GM23338 (cell line): ENCODE measurements around the gene NLGN1. TPM values are rescaled to one million over a fixed set of nuclear protein-coding genes. Genes with fewer than 3 reads are reported as not detected.
A peak's percentile ranks its signal among the peaks of the same experiment; 100 is the strongest.

Source experiments
- ATAC-seq: fragments of 200-7000 bp; cut with Tn5 transposase; 3 replicates; pipeline ENCODE4 v1.9.1; 2020
- DNase-seq: peaks from one replicate; pipeline ENCODE4 v3.0.0-alpha.2; 2015; ENCODE audit warnings: low spot score
- H2AFZ ChIP-seq: fragments of 200-600 bp; sonication (generic); 2 replicates; pipeline ENCODE4 v1.8.0; 2016; ENCODE audit warnings: antibody characterized with exemption, mild to moderate bottlenecking, moderate library complexity
- H3F3A ChIP-seq: fragments of 200-600 bp; sonication (generic); replicated peaks from 2 replicates; pipeline ENCODE4 v1.8.0; 2017; ENCODE audit warnings: antibody characterized with exemption, mixed run types, low read depth
- H3K27ac ChIP-seq: fragments of 200-600 bp; sonication (generic); 2 replicates; pipeline ENCODE4 v1.6.1; 2016; ENCODE audit warnings: low read depth
- H3K27me3 ChIP-seq: fragments of 200-600 bp; sonication (generic); 2 replicates; pipeline ENCODE4 v1.8.0; 2016; ENCODE audit warnings: mild to moderate bottlenecking, mixed run types, moderate library complexity; ENCODE audit not compliant: insufficient read depth
- H3K36me3 ChIP-seq: fragments of 200-600 bp; sonication (generic); 2 replicates; pipeline ENCODE4 v1.8.0; 2016; ENCODE audit warnings: mild to moderate bottlenecking; ENCODE audit not compliant: insufficient read depth
- H3K4me1 ChIP-seq: fragments of 200-600 bp; sonication (generic); 2 replicates; pipeline ENCODE4 v1.8.0; 2016; ENCODE audit warnings: mild to moderate bottlenecking, moderate library complexity; ENCODE audit not compliant: insufficient read depth
- H3K4me2 ChIP-seq: fragments of 200-600 bp; sonication (generic); 2 replicates; pipeline ENCODE4 v1.7.1; 2017; ENCODE audit warnings: mixed run types
- H3K4me3 ChIP-seq: fragments of 200-600 bp; sonication (generic); 2 replicates; pipeline ENCODE4 v1.6.1; 2016; ENCODE audit warnings: mixed run types
- H3K79me2 ChIP-seq: fragments of 200-600 bp; sonication (generic); replicated peaks from 2 replicates; pipeline ENCODE4 v1.8.0; 2017; ENCODE audit warnings: mild to moderate bottlenecking; ENCODE audit not compliant: insufficient read depth
- H3K9me2 ChIP-seq: fragments of 200-600 bp; sonication (generic); 2 replicates; pipeline ENCODE4 v1.8.0; 2017; ENCODE audit not compliant: insufficient read depth
- H4K20me1 ChIP-seq: fragments of 200-600 bp; sonication (generic); replicated peaks from 2 replicates; pipeline ENCODE4 v1.8.0; 2017; ENCODE audit warnings: mild to moderate bottlenecking; ENCODE audit not compliant: insufficient read depth
- H3K27ac Mint-ChIP-seq: 2 replicates; pipeline ENCODE4 v1.8.0; 2020; ENCODE audit warnings: inconsistent platforms, mild to moderate bottlenecking, moderate library complexity, mixed read lengths
- H3K27me3 Mint-ChIP-seq: 3 replicates; pipeline ENCODE4 v1.8.0; 2022; ENCODE audit warnings: low read depth, mild to moderate bottlenecking, moderate library complexity, mixed read lengths, inconsistent platforms; ENCODE audit not compliant: insufficient read depth, poor library complexity
- H3K36me3 Mint-ChIP-seq: 3 replicates; pipeline ENCODE4 v1.8.0; 2021; ENCODE audit warnings: low read depth, mild to moderate bottlenecking, inconsistent platforms, moderate library complexity, mixed read lengths
- H3K4me1 Mint-ChIP-seq: 3 replicates; pipeline ENCODE4 v1.8.0; 2020; ENCODE audit warnings: mild to moderate bottlenecking, inconsistent platforms, mixed read lengths
- H3K4me3 Mint-ChIP-seq: 3 replicates; pipeline ENCODE4 v1.8.0; 2021; ENCODE audit warnings: moderate library complexity, mild to moderate bottlenecking, inconsistent platforms, mixed read lengths
- H3K9me3 Mint-ChIP-seq: 3 replicates; pipeline ENCODE4 v1.8.0; 2020; ENCODE audit warnings: moderate library complexity, mild to moderate bottlenecking, inconsistent platforms, mixed read lengths
- CREB1 ChIP-seq: fragments of 250-450 bp; sonication (Bioruptor Pico); IDR thresholded peaks from 2 replicates; pipeline ENCODE4 v1.5.0; 2020; ENCODE audit warnings: low read depth, mild to moderate bottlenecking, moderate library complexity
- CTCF ChIP-seq, 2 experiments: fragments of 200-600 bp in 1 of 2; sonication (generic) in 1 of 2; conservative IDR thresholded peaks; 2 replicates each; pipeline versions ENCODE4 v1.5.1 to v1.6.1; 2016 to 2017; ENCODE audit warnings: antibody characterized with exemption in 2 of 2, low read depth in 2 of 2, mild to moderate bottlenecking in 2 of 2, moderate library complexity in 1 of 2
- ETS1 ChIP-seq: IDR thresholded peaks from 2 replicates; pipeline ENCODE4 v1.6.1; 2016; ENCODE audit warnings: antibody characterized with exemption
- EZH2 ChIP-seq: fragments of 200-600 bp; sonication (generic); IDR thresholded peaks from one replicate; pipeline ENCODE4 v1.8.0; 2017; ENCODE audit warnings: antibody characterized with exemption, mild to moderate bottlenecking, low read depth; ENCODE audit not compliant: unreplicated experiment
- JUNB ChIP-seq: IDR thresholded peaks from one replicate; pipeline ENCODE4 v1.6.1; 2016; ENCODE audit warnings: antibody characterized with exemption; ENCODE audit not compliant: unreplicated experiment
- NANOG ChIP-seq: IDR thresholded peaks from 2 replicates; pipeline ENCODE4 v1.6.1; 2016; ENCODE audit warnings: antibody characterized with exemption, borderline replicate concordance
- POLR2AphosphoS5 ChIP-seq: IDR thresholded peaks from 2 replicates; pipeline ENCODE4 v1.6.1; 2016; ENCODE audit warnings: antibody characterized with exemption, low read depth
- ZNF114 ChIP-seq: fragments of 250-450 bp; sonication (Bioruptor Pico); IDR thresholded peaks from 2 replicates; pipeline ENCODE4 v1.5.0; 2020; ENCODE audit warnings: mild to moderate bottlenecking, moderate library complexity
- ZNF331 ChIP-seq: fragments of 250-450 bp; sonication (Bioruptor Pico); IDR thresholded peaks from 2 replicates; pipeline ENCODE4 v1.5.0; 2020; ENCODE audit warnings: low read depth, mild to moderate bottlenecking, moderate library complexity
- polyA plus RNA-seq: library from polyadenylated mRNA; unstranded; fragments of >200 nt; fragmentation: Nextera tagmentation; extraction: Ambion mirVana; gene quantifications from 2 replicates; pipeline ENCODE4 v1.2.1, GENCODE V29; 2016
- total RNA-seq: library from RNA; depleted of rRNA; stranded (reverse); fragments of >200 nt; shearing (Covaris generic); gene quantifications from 2 replicates; pipeline ENCODE4 v1.2.3, GENCODE V29; 2014
- TF ChIP-seq, protein P1 (sequence below): IDR thresholded peaks from one replicate; pipeline ENCODE4 v1.6.1; 2018; ENCODE audit warnings: antibody characterized with exemption; ENCODE audit not compliant: unreplicated experiment

The NLGN1 gene
- total and polyA plus RNA-seq, 2 experiments from 2014 or later = 6.5 to 18.6 TPM

DNA sequence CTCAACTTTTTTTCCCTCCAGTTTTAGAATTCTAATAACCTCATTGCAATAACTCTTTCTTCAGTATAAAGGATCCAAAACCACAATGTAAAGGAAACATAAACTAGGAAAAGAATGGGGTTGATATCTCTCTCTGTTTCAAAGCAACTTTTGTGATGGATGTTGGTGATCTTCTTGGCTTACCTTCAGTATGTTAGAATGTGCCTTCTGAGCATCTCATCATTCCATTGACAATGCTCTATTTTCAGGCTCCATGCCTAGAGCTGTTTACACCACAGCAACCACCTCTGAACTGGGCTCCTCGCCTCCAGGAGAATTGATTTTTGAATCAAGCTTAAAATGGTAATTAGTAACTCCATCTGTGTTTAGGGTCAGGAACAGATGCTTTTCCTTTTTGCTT, 6.6 kb downstream of the NLGN1 start:
- Histone ChIP-seq H3F3A (no peaks in the 10 kb centered on the region), H4K20me1 (no peaks in the 10 kb centered on the region), H3K27me3 (no peaks in the 10 kb centered on the region), H3K4me3 (no peak overlapping the region), H3K27ac (no peak overlapping the region), H2AFZ (no peak overlapping the region), H3K4me2 (no peak overlapping the region), H3K9me2 (no peaks in the 10 kb centered on the region), H3K79me2 (no peaks in the 10 kb centered on the region), H3K36me3 (no peaks in the 10 kb centered on the region), H3K4me1 (peaks cover 1% of the 10 kb centered on the region)
- ATAC-seq (no peak), DNase-seq (no peak)
- Mint-ChIP-seq H3K4me3 (no peak overlapping the region), H3K27me3 (peaks cover 1% of the 10 kb centered on the region), H3K36me3 (no peaks in the 10 kb centered on the region), H3K4me1 (peaks cover 16% of the 10 kb centered on the region; the same call in 2 of the 3 replicates), H3K9me3 (no peaks in the 10 kb centered on the region), H3K27ac (no peak overlapping the region)
- TF ChIP-seq EZH2 (no peak), ZNF331 (CRISPR knock-in tag) (no peak), CTCF (conservative IDR thresholded peaks at IDR 0.05; ENCODE audit: low read depth in 2 of 2) (no peak), CREB1 (no peak), NANOG (no peak), ZNF114 (CRISPR knock-in tag) (no peak)
- TF ChIP-seq, protein P1, sequence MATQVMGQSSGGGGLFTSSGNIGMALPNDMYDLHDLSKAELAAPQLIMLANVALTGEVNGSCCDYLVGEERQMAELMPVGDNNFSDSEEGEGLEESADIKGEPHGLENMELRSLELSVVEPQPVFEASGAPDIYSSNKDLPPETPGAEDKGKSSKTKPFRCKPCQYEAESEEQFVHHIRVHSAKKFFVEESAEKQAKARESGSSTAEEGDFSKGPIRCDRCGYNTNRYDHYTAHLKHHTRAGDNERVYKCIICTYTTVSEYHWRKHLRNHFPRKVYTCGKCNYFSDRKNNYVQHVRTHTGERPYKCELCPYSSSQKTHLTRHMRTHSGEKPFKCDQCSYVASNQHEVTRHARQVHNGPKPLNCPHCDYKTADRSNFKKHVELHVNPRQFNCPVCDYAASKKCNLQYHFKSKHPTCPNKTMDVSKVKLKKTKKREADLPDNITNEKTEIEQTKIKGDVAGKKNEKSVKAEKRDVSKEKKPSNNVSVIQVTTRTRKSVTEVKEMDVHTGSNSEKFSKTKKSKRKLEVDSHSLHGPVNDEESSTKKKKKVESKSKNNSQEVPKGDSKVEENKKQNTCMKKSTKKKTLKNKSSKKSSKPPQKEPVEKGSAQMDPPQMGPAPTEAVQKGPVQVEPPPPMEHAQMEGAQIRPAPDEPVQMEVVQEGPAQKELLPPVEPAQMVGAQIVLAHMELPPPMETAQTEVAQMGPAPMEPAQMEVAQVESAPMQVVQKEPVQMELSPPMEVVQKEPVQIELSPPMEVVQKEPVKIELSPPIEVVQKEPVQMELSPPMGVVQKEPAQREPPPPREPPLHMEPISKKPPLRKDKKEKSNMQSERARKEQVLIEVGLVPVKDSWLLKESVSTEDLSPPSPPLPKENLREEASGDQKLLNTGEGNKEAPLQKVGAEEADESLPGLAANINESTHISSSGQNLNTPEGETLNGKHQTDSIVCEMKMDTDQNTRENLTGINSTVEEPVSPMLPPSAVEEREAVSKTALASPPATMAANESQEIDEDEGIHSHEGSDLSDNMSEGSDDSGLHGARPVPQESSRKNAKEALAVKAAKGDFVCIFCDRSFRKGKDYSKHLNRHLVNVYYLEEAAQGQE = no peak

- Histone ChIP-seq H3K27me3 (no peaks in the 10 kb centered on the region), H3K4me1 (peaks cover 44% of the 10 kb centered on the region), H3K27ac (0 out of 2 replicates have a peak overlapping the region, but pooled peaks have one; percentile 48), H2AFZ (no peak overlapping the region), H3F3A (no peaks in the 10 kb centered on the region), H3K9me2 (no peaks in the 10 kb centered on the region), H3K4me2 (peak overlapping the region; percentile 31; the same call in 1 of the 2 replicates), H3K36me3 (no peaks in the 10 kb centered on the region), H4K20me1 (no peaks in the 10 kb centered on the region), H3K4me3 (no peak overlapping the region), H3K79me2 (no peaks in the 10 kb centered on the region)
- H3K27ac Mint-ChIP-seq = no peak overlapping the region
- H3K4me1 Mint-ChIP-seq = peaks cover 37% of the 10 kb centered on the region
- no peaks in the 10 kb centered on the region for H3K9me3 Mint-ChIP-seq
- no peak overlapping the region for H3K4me3 Mint-ChIP-seq
- H3K36me3 Mint-ChIP-seq = no peaks in the 10 kb centered on the region
- DNase-seq (no peak), ATAC-seq (no peak)
- H3K27me3 Mint-ChIP-seq = peaks cover 5% of the 10 kb centered on the region
- TF ChIP-seq CREB1 (no peak), CTCF (conservative IDR thresholded peaks at IDR 0.05; ENCODE audit: low read depth in 2 of 2) (no peak), ZNF114 (CRISPR knock-in tag) (no peak), POLR2AphosphoS5 (no peak), JUNB (no peak), NANOG (no peak), ETS1 (no peak)
- TF ChIP-seq, protein P1 = no peak
These were observed 12.9 kb downstream of the NLGN1 start for GRCh38 chr3:173410436-173410835.
